ENCODE data around the gene CEP120. TPM values are rescaled to one million over a fixed set of nuclear protein-coding genes. Genes with fewer than 3 reads are reported as not detected.
A peak's percentile ranks its signal among the peaks of the same experiment; 100 is the strongest.

CEP120 gene
- total RNA-seq, 4 donors from 2014 or later: 5.0 to 21.4 (median 9.1) TPM

- no peak for DNase-seq (ENCODE audit: low spot score in 2 of 2)
- TF ChIP-seq CTCF (IDR thresholded peaks at IDR 0.05) (no peak), POLR2A (IDR thresholded peaks at IDR 0.05) (no peak)
- 100% methylated on average over 1 of the region's 1 CpG for WGBS, 2 donors
- intact Hi-C loops (cut with DNase I; ENCODE audit: low total_unique reads): no loop called here
- H3K4me3 ChIP-seq (ENCODE audit: low read depth, poor library complexity, severe bottlenecking): no peak overlapping the region
Measured at GRCh38 chr5:123391009-123391408, 32.2 kb downstream of the CEP120 start.

- TF ChIP-seq POLR2A (IDR thresholded peaks at IDR 0.05): no peak
- TF ChIP-seq CTCF (IDR thresholded peaks at IDR 0.05): no peak
- intact Hi-C loops (cut with DNase I; ENCODE audit: low total_unique reads): no loop called here
- no peak for DNase-seq (ENCODE audit: low spot score in 2 of 2)
- no peak overlapping the region for H3K4me3 ChIP-seq (ENCODE audit: low read depth, poor library complexity, severe bottlenecking)
Measured at GRCh38 chr5:123389794-123390193, 33.4 kb downstream of the CEP120 start.

GRCh38 chr5:123387313-123387712, 35.9 kb downstream of the CEP120 start:
- no peak for DNase-seq (ENCODE audit: low spot score in 2 of 2)
- TF ChIP-seq CTCF (IDR thresholded peaks at IDR 0.05) (no peak), POLR2A (IDR thresholded peaks at IDR 0.05) (no peak)
- no peak overlapping the region for H3K4me3 ChIP-seq (ENCODE audit: low read depth, poor library complexity, severe bottlenecking)
- 94 to 98% methylated on average over 3 of the region's 3 CpGs for WGBS, 2 donors
- intact Hi-C loops (cut with DNase I; ENCODE audit: low total_unique reads): no loop called here

GRCh38 chr5:123382252-123382651, 41.0 kb downstream of the CEP120 start:
- intact Hi-C loops (cut with DNase I; ENCODE audit: low total_unique reads): no loop called here
- no peak for TF ChIP-seq CTCF (IDR thresholded peaks at IDR 0.05)
- TF ChIP-seq POLR2A (IDR thresholded peaks at IDR 0.05): no peak
- DNase-seq (ENCODE audit: low spot score in 2 of 2): no peak
- H3K4me3 ChIP-seq (ENCODE audit: low read depth, poor library complexity, severe bottlenecking): no peak overlapping the region
- WGBS, 2 donors: 89 to 90% methylated on average over 1 of the region's 1 CpG

GRCh38 chr5:123371575-123372179, 51.5 kb downstream of the CEP120 start:
- intact Hi-C loops (cut with DNase I; ENCODE audit: low total_unique reads): no loop called here

More at GRCh38 chr5:123371575-123372179, 51.5 kb downstream of the CEP120 start:
- no peak overlapping the region for H3K4me3 ChIP-seq (ENCODE audit: low read depth, poor library complexity, severe bottlenecking)
- DNase-seq (ENCODE audit: low spot score in 2 of 2): peak in 1 of 2 donors; percentile 83
- TF ChIP-seq POLR2A (IDR thresholded peaks at IDR 0.05) (no peak), CTCF (IDR thresholded peaks at IDR 0.05) (no peak)
- 89 to 96% methylated on average over 4 of the region's 4 CpGs for WGBS, 2 donors

Measured in lower leg skin (tissue), 4 donors.